Endothelial cell of umbilical vein (primary cell): ENCODE data around the gene P4HB.

Experiments used
- CTCF ChIP-seq, 2 donors: IDR thresholded peaks; 1 replicate in 1 of 2; 2 replicates in 1 of 2; pipeline ENCODE4 v1.5.1; 2011; ENCODE audit warnings: low read length in 2 of 2, mild to moderate bottlenecking in 2 of 2, moderate library complexity in 2 of 2, control low read depth in 1 of 2, inconsistent platforms in 1 of 2, low read depth in 1 of 2; ENCODE audit not compliant: insufficient read depth in 1 of 2; ENCODE audit errors: extremely low read depth in 1 of 2
- EZH2 ChIP-seq: IDR thresholded peaks from 2 replicates; pipeline ENCODE4 v1.6.1; 2012; ENCODE audit warnings: borderline replicate concordance, low read depth, mild to moderate bottlenecking, moderate library complexity, low read length, inconsistent platforms; ENCODE audit not compliant: severe bottlenecking
- FOS ChIP-seq: IDR thresholded peaks from 2 replicates; pipeline ENCODE4 v1.6.1; 2011; ENCODE audit warnings: mild to moderate bottlenecking, low read length, moderate library complexity, borderline replicate concordance; ENCODE audit not compliant: insufficient read depth
- GATA2 ChIP-seq: IDR thresholded peaks from 2 replicates; pipeline ENCODE4 v1.7.0; 2011; ENCODE audit warnings: low read depth, mild to moderate bottlenecking, moderate library complexity, mixed read lengths, low read length; ENCODE audit not compliant: insufficient read length, insufficient read depth
- JUN ChIP-seq: IDR thresholded peaks from 2 replicates; pipeline ENCODE4 v1.6.1; 2011; ENCODE audit warnings: borderline replicate concordance, low read depth; ENCODE audit not compliant: insufficient read length, insufficient read depth
- MAX ChIP-seq: IDR thresholded peaks from 2 replicates; pipeline ENCODE4 v1.6.1; 2011; ENCODE audit not compliant: insufficient read depth, insufficient read length
- MYC ChIP-seq: IDR thresholded peaks from one replicate; pipeline ENCODE4 v1.6.1; 2011; ENCODE audit warnings: mild to moderate bottlenecking, low read depth, low read length
- POLR2A ChIP-seq: IDR thresholded peaks from 2 replicates; pipeline ENCODE4 v1.6.1; 2012; ENCODE audit warnings: low read depth, mild to moderate bottlenecking, control low read depth, low read length
- POLR2AphosphoS5 ChIP-seq: IDR thresholded peaks from 2 replicates; pipeline ENCODE4 v1.6.1; 2012; ENCODE audit warnings: low read depth, mild to moderate bottlenecking, control low read depth, low read length, moderate library complexity; ENCODE audit not compliant: insufficient read depth

GRCh38 chr17:81828656-81829055, 31.7 kb downstream of the P4HB start:
- TF ChIP-seq CTCF (IDR thresholded peaks at IDR 0.05; ENCODE audit: extremely low read depth in 1 of 2, insufficient read depth in 1 of 2, low read depth in 1 of 2, low read length in 2 of 2) (no peak), POLR2A (no peak), JUN (no peak), FOS (no peak), EZH2 (no peak), POLR2AphosphoS5 (no peak), MYC (no peak), MAX (no peak), GATA2 (no peak)
